ES-I3 (cell line): ENCODE results near the gene FLNB.

Source experiments
- H3K36me3 ChIP-seq: 2 replicates; pipeline ENCODE4 v1.6.1; 2013; ENCODE audit warnings: mild to moderate bottlenecking, low read length, control low read depth, moderate library complexity; ENCODE audit not compliant: insufficient read depth
- H3K4me1 ChIP-seq: 2 replicates; pipeline ENCODE4 v1.6.1; 2013; ENCODE audit warnings: mild to moderate bottlenecking, control low read depth, low read length; ENCODE audit not compliant: insufficient read depth
- H3K9ac ChIP-seq: 2 replicates; pipeline ENCODE4 v1.6.1; 2013; ENCODE audit warnings: low read depth, mild to moderate bottlenecking, low read length, moderate library complexity
- H3K9me3 ChIP-seq: 2 replicates; pipeline ENCODE4 v1.6.1; 2013; ENCODE audit warnings: mild to moderate bottlenecking, low read length, moderate library complexity; ENCODE audit not compliant: control insufficient read depth, insufficient read depth

FLNB gene

DNA sequence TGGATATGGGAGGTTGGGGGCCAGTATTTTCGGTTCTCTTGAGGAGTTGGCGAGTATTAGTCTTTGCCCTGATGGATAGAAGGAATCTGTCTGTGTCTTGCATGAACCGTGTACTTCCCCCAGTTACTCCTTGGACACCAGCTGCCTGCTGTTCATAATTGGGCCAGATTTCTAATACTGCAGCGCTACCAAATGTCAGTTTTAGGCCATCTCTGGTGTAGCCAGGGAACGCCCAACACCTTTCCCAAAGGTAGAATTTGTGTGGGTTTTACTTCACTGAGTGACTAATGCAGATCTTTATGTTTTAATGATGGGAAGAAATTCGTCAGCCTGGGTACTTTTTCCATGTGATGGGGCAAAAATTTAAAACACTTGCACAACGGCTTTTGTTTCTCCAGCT lies 18.4 kb downstream of the FLNB start:
- H3K4me1 ChIP-seq = peaks cover 54% of the 10 kb centered on the region
- no peaks in the 10 kb centered on the region for H3K36me3 ChIP-seq
- H3K9me3 ChIP-seq = no peaks in the 10 kb centered on the region
- no peak overlapping the region for H3K9ac ChIP-seq

GRCh38 chr3:58027704-58028317 lies 19.6 kb downstream of the FLNB start:
- Histone ChIP-seq H3K36me3 (no peaks in the 10 kb centered on the region), H3K9me3 (no peaks in the 10 kb centered on the region), H3K4me1 (peaks cover 54% of the 10 kb centered on the region), H3K9ac (no peak overlapping the region)

GRCh38 chr3:58028902-58029301 lies 20.7 kb downstream of the FLNB start:
- Histone ChIP-seq H3K9me3 (no peaks in the 10 kb centered on the region), H3K4me1 (peaks cover 54% of the 10 kb centered on the region), H3K9ac (no peak overlapping the region), H3K36me3 (no peaks in the 10 kb centered on the region)

DNA sequence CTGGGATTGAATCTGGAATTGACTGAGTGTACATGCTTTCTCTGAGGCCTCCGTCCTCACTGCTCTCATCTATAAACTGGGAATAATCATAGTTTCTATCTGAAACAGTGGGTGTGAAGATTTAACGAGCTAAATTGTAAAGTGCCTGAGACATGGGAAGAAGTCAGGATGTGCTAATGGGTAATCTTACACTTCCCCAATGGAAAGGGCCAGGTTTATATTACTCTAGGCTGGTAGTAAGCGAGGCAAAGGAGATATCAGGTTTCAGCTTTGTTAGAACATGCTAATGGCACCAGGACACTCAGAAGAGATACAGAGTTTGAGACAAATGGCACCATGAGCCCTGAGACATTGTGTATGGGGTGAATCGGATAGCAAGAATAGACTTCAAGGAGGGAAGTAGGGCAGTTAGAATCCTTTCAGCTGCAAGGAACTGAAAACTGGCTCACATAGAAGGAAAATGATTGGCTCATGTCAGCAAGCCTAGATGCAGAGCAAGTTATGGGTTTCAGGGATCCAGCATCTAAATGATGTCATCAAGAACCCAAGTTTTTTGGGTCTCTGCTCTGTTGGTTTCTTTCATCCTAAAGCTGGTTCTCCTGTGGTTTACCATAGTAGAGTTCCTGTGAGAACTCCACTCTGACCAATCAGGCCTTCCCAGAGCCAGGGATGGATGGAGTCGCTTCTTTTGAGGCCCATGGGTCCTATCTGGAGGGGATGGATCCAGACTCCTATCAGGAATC lies 21.8 kb downstream of the FLNB start:
- no peaks in the 10 kb centered on the region for H3K9me3 ChIP-seq
- peaks cover 4% of the 10 kb centered on the region; the same call in 1 of the 2 replicates for H3K36me3 ChIP-seq
- H3K4me1 ChIP-seq = peaks cover 64% of the 10 kb centered on the region
- H3K9ac ChIP-seq = no peak overlapping the region

DNA sequence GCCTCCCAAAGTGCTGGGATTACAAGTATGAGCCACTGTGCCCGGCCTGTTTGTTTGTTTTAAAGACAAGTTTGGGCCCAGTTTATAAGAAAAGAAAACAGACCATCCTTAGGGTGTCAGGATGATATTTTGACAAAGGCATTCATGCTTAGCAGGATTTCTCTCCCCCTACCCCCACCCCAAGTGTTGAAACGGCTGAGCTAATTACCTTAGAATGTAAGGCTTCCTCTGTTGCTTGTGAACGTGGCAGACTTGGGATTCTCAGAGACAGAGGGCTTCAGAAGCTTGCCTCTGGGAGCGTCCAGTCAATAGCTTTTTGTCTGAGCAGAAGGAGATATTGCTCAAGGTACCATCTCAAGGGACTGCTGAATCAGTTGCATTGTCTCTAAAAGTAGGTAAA lies 24.0 kb downstream of the FLNB start:
- Histone ChIP-seq H3K36me3 (peaks cover 4% of the 10 kb centered on the region; the same call in 1 of the 2 replicates), H3K9ac (no peak overlapping the region), H3K4me1 (peaks cover 54% of the 10 kb centered on the region), H3K9me3 (no peaks in the 10 kb centered on the region)

DNA sequence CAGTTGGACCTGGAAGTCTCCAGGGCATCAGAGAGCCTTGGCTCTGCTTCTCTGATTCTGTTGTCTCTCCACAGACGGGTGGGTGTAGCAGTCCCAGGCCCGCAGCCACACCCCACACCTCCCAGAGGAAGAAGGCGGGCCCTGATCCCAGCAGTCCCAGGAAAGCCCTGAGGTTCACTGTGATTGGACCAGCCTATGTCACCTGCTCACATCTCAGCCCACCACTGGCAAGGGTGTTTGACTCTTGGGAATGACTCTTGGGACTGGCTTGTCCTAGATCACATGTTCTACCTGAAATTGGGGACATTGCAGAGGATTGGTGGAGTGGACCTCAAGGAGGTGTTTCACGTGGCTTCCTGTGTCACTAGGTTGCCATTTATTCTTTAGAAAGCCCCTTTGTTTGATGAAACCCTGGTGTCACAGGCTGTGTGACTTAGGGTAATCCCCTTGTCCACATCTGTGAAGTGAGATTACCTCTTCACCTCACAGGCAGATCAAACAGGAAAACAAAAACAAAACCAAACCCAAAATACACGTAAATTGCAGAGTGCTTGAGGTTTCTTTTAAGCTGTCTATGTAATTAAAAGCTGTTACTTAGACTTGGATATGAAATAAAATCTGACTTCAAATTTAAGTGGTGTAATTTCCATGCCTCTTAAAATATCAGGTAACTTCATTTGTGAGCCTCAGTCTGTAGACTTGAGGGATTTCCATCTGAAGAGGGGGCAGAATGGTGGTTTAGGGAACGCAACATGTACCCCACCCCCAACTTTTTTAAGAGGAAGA lies 26.7 kb downstream of the FLNB start:
- H3K4me1 ChIP-seq = peaks cover 57% of the 10 kb centered on the region
- no peak overlapping the region for H3K9ac ChIP-seq
- H3K36me3 ChIP-seq = peaks cover 4% of the 10 kb centered on the region; the same call in 1 of the 2 replicates
- H3K9me3 ChIP-seq = no peaks in the 10 kb centered on the region

DNA sequence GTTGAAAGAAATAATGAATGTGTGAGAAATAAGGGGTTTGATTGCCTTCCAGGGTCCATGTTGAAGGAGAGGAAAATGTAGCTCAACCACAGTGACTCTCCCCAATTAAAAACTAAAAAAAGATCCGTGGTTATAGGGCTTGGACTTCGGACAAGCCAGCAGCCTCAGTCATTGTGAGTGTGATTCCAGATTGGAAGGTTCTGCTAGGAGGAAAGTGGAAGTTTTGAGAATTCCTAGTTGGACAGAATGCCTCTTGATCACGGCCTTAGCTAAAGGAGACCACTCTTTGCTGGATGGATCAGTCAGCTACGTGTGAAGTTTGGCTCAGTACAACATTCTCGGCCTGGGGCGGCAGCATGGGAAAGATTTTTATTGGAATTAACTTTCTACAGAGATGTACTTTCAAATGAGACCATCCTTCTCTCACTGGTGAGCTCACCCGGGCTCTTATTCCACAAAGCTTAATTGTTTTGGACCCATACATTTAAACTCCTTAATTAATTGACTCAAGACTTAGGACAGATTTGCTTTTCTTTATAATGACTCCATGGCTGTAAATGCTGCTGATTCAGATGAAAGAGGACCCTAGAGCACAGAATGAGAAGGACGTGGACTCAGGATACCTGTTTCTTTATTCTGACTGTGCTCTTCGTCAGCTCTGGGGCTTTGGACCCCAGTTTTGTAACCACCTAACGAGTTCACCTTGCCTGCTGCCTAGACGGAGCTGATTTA lies 27.5 kb downstream of the FLNB start:
- H3K36me3 ChIP-seq = peaks cover 4% of the 10 kb centered on the region; the same call in 1 of the 2 replicates
- H3K9me3 ChIP-seq = no peaks in the 10 kb centered on the region
- peaks cover 60% of the 10 kb centered on the region for H3K4me1 ChIP-seq
- no peak overlapping the region for H3K9ac ChIP-seq

- Histone ChIP-seq H3K9ac (no peak overlapping the region), H3K9me3 (no peaks in the 10 kb centered on the region), H3K36me3 (peaks cover 4% of the 10 kb centered on the region; the same call in 1 of the 2 replicates), H3K4me1 (peaks cover 68% of the 10 kb centered on the region)
Observed at GRCh38 chr3:58036293-58037032, 28.2 kb downstream of the FLNB start.

GRCh38 chr3:58037141-58037910 lies 29.1 kb downstream of the FLNB start:
- H3K4me1 ChIP-seq = peaks cover 71% of the 10 kb centered on the region
- H3K9ac ChIP-seq = no peak overlapping the region
- H3K36me3 ChIP-seq = peaks cover 4% of the 10 kb centered on the region; the same call in 1 of the 2 replicates
- no peaks in the 10 kb centered on the region for H3K9me3 ChIP-seq

DNA sequence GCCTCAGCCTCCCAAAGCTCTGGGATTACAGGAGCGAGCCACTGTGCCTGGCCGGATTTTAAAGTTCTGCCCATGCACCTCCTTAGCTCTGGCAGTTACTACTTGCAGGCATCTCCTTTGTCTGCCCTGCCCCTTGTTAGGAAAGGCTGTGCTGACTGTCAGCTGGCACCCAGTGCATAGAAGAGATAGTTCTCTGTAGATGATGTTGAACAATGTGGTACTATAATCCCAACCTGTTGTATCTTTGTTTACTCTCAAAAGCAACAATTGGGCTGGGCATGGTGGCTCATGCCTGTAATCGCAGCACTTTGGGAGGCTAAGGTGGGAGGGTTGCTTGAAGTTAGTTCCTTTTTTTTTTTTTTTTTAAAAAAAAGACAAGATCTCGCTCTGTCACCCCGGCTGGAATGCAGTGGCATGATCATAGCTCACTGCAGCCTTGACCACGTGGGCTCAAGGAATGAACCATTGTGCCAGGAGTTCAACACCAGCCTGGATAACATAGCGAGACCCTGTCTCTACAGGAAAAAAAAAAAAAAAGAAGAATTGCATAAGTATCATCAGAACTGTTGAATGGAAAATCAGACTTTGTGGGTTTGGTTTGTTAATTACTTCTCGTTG lies 30.6 kb downstream of the FLNB start:
- Histone ChIP-seq H3K9me3 (no peaks in the 10 kb centered on the region), H3K9ac (no peak overlapping the region), H3K36me3 (peaks cover 4% of the 10 kb centered on the region; the same call in 1 of the 2 replicates), H3K4me1 (peaks cover 76% of the 10 kb centered on the region)

- Histone ChIP-seq H3K9ac (no peak overlapping the region), H3K4me1 (peaks cover 77% of the 10 kb centered on the region), H3K36me3 (peaks cover 3% of the 10 kb centered on the region; the same call in 1 of the 2 replicates), H3K9me3 (no peaks in the 10 kb centered on the region)
Observed at GRCh38 chr3:58039601-58040000, 31.4 kb downstream of the FLNB start.

GRCh38 chr3:58041182-58041825 lies 33.1 kb downstream of the FLNB start:
- Histone ChIP-seq H3K9ac (no peak overlapping the region), H3K36me3 (no peaks in the 10 kb centered on the region), H3K9me3 (no peaks in the 10 kb centered on the region), H3K4me1 (peaks cover 65% of the 10 kb centered on the region)
